Neural progenitor cell (in vitro differentiated cells): Measurements from ENCODE around the gene TSHZ2.

ENCODE experiments used
- CTCF ChIP-seq: fragments of 200-600 bp; sonication (generic); IDR thresholded peaks from 2 replicates; pipeline ENCODE4 v1.5.1; 2017; ENCODE audit warnings: antibody characterized with exemption, mild to moderate bottlenecking
- EZH2 ChIP-seq: fragments of 200-600 bp; sonication (generic); IDR thresholded peaks from 2 replicates; pipeline ENCODE4 v1.6.1; 2017; ENCODE audit warnings: antibody characterized with exemption, mild to moderate bottlenecking, moderate library complexity

- TF ChIP-seq CTCF (no peak), EZH2 (no peak)
Observed at GRCh38 chr20:53334861-53335260, 362.7 kb downstream of the TSHZ2 start.
